WTC11 (cell line): Measurements from ENCODE around the gene TNS3.

Source experiments
- NFE2L1 ChIP-seq: sonication (generic); formaldehyde crosslinking; IDR thresholded peaks from 2 replicates; pipeline ENCODE4 v1.8.1; 2023; ENCODE audit warnings: missing genetic modification reagents
- TEAD4 ChIP-seq: sonication (generic); formaldehyde crosslinking; IDR thresholded peaks from 2 replicates; pipeline ENCODE4 v1.8.0; 2022; ENCODE audit warnings: mild to moderate bottlenecking, missing genetic modification reagents
- TF ChIP-seq, protein P1 (sequence below): fragments of 200-600 bp; IDR thresholded peaks from 2 replicates; pipeline ENCODE4 v1.8.0; 2022; ENCODE audit warnings: antibody characterized with exemption
- TF ChIP-seq, protein P2 (sequence below): sonication (generic); formaldehyde crosslinking; IDR thresholded peaks from 2 replicates; pipeline ENCODE4 v1.8.0; 2022; ENCODE audit warnings: mild to moderate bottlenecking, missing genetic modification reagents
- TF ChIP-seq, protein P3 (sequence below): sonication (generic); formaldehyde crosslinking; IDR thresholded peaks from 2 replicates; pipeline ENCODE4 v1.8.0; 2023; ENCODE audit warnings: missing genetic modification reagents, mild to moderate bottlenecking, borderline replicate concordance
- TF ChIP-seq, protein P4 (sequence below): sonication (generic); formaldehyde crosslinking; IDR thresholded peaks from 2 replicates; pipeline ENCODE4 v1.8.1; 2023; ENCODE audit warnings: mild to moderate bottlenecking, moderate library complexity, missing genetic modification reagents

DNA sequence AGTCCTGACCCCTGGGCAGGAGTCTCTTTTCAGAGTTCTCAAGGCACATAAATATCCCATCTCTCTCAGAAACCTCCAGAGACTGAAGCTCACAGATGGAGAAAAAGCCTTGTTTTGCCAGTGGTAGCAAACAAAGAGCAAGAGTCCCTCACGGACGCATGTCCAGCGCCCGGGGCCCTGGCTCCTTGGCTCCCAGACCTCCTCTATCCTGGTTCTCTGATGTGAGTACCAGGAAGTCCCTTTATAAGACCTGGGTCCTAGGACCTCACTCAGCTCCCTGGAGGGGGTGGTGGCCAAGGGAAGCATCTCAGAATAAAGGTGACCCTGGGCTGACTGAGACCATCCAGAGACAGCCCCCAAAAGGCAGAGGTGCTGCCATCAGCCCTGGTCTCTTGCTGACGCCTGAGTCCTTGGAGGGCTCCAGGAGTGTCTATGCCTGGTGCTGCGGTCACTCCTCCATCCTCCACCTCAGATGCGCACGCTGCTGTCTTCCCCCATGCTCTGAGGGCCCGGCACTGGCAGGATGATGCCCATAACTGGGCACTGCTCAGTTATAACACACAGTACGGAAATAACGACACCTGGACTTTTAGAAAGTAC, 221.5 kb downstream of the TNS3 start:
- TF ChIP-seq, protein P1, sequence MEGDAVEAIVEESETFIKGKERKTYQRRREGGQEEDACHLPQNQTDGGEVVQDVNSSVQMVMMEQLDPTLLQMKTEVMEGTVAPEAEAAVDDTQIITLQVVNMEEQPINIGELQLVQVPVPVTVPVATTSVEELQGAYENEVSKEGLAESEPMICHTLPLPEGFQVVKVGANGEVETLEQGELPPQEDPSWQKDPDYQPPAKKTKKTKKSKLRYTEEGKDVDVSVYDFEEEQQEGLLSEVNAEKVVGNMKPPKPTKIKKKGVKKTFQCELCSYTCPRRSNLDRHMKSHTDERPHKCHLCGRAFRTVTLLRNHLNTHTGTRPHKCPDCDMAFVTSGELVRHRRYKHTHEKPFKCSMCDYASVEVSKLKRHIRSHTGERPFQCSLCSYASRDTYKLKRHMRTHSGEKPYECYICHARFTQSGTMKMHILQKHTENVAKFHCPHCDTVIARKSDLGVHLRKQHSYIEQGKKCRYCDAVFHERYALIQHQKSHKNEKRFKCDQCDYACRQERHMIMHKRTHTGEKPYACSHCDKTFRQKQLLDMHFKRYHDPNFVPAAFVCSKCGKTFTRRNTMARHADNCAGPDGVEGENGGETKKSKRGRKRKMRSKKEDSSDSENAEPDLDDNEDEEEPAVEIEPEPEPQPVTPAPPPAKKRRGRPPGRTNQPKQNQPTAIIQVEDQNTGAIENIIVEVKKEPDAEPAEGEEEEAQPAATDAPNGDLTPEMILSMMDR, result no peak
- TF ChIP-seq, protein P2, sequence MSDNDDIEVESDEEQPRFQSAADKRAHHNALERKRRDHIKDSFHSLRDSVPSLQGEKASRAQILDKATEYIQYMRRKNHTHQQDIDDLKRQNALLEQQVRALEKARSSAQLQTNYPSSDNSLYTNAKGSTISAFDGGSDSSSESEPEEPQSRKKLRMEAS (CRISPR knock-in tag), result no peak
- TF ChIP-seq NFE2L1 (CRISPR knock-in tag) (no peak), TEAD4 (CRISPR knock-in tag) (no peak)
- TF ChIP-seq, protein P3, sequence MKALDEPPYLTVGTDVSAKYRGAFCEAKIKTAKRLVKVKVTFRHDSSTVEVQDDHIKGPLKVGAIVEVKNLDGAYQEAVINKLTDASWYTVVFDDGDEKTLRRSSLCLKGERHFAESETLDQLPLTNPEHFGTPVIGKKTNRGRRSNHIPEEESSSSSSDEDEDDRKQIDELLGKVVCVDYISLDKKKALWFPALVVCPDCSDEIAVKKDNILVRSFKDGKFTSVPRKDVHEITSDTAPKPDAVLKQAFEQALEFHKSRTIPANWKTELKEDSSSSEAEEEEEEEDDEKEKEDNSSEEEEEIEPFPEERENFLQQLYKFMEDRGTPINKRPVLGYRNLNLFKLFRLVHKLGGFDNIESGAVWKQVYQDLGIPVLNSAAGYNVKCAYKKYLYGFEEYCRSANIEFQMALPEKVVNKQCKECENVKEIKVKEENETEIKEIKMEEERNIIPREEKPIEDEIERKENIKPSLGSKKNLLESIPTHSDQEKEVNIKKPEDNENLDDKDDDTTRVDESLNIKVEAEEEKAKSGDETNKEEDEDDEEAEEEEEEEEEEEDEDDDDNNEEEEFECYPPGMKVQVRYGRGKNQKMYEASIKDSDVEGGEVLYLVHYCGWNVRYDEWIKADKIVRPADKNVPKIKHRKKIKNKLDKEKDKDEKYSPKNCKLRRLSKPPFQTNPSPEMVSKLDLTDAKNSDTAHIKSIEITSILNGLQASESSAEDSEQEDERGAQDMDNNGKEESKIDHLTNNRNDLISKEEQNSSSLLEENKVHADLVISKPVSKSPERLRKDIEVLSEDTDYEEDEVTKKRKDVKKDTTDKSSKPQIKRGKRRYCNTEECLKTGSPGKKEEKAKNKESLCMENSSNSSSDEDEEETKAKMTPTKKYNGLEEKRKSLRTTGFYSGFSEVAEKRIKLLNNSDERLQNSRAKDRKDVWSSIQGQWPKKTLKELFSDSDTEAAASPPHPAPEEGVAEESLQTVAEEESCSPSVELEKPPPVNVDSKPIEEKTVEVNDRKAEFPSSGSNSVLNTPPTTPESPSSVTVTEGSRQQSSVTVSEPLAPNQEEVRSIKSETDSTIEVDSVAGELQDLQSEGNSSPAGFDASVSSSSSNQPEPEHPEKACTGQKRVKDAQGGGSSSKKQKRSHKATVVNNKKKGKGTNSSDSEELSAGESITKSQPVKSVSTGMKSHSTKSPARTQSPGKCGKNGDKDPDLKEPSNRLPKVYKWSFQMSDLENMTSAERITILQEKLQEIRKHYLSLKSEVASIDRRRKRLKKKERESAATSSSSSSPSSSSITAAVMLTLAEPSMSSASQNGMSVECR (CRISPR knock-in tag), result no peak
- TF ChIP-seq, protein P4, sequence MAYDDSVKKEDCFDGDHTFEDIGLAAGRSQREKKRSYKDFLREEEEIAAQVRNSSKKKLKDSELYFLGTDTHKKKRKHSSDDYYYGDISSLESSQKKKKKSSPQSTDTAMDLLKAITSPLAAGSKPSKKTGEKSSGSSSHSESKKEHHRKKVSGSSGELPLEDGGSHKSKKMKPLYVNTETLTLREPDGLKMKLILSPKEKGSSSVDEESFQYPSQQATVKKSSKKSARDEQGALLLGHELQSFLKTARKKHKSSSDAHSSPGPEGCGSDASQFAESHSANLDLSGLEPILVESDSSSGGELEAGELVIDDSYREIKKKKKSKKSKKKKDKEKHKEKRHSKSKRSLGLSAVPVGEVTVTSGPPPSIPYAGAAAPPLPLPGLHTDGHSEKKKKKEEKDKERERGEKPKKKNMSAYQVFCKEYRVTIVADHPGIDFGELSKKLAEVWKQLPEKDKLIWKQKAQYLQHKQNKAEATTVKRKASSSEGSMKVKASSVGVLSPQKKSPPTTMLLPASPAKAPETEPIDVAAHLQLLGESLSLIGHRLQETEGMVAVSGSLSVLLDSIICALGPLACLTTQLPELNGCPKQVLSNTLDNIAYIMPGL (CRISPR knock-in tag), result no peak
